ENCODE data around the gene ZNF354B. TPM values are rescaled to one million over a fixed set of nuclear protein-coding genes. Genes with fewer than 3 reads are reported as not detected.

ZNF354B gene
- total and polyA plus RNA-seq, 2 of the 13 experiments (the other 11 are each of a cell fraction or from before 2014, with no cell fraction given): 7.8 to 10.3 TPM

GRCh38 chr5:178895615-178896571 lies 36.1 kb downstream of the ZNF354B start, which contains the start of gene ZFP2 (continued):
- TF ChIP-seq RBM39 (IDR thresholded peaks at IDR 0.05; ENCODE audit: low read depth, low read length, poor library complexity, severe bottlenecking): no peak
- no peak for TF ChIP-seq ZFP62 (CRISPR knock-in tag; IDR thresholded peaks at IDR 0.05)
- TF ChIP-seq, protein P1, sequence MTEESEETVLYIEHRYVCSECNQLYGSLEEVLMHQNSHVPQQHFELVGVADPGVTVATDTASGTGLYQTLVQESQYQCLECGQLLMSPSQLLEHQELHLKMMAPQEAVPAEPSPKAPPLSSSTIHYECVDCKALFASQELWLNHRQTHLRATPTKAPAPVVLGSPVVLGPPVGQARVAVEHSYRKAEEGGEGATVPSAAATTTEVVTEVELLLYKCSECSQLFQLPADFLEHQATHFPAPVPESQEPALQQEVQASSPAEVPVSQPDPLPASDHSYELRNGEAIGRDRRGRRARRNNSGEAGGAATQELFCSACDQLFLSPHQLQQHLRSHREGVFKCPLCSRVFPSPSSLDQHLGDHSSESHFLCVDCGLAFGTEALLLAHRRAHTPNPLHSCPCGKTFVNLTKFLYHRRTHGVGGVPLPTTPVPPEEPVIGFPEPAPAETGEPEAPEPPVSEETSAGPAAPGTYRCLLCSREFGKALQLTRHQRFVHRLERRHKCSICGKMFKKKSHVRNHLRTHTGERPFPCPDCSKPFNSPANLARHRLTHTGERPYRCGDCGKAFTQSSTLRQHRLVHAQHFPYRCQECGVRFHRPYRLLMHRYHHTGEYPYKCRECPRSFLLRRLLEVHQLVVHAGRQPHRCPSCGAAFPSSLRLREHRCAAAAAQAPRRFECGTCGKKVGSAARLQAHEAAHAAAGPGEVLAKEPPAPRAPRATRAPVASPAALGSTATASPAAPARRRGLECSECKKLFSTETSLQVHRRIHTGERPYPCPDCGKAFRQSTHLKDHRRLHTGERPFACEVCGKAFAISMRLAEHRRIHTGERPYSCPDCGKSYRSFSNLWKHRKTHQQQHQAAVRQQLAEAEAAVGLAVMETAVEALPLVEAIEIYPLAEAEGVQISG (CRISPR knock-in tag; IDR thresholded peaks at IDR 0.05): peak; percentile 55; the same call in 1 of the 2 replicates
- no peak for TF ChIP-seq TBL1XR1 (IDR thresholded peaks at IDR 0.05; ENCODE audit: borderline replicate concordance, low read length, partially characterized antibody)
- TF ChIP-seq, protein P2, sequence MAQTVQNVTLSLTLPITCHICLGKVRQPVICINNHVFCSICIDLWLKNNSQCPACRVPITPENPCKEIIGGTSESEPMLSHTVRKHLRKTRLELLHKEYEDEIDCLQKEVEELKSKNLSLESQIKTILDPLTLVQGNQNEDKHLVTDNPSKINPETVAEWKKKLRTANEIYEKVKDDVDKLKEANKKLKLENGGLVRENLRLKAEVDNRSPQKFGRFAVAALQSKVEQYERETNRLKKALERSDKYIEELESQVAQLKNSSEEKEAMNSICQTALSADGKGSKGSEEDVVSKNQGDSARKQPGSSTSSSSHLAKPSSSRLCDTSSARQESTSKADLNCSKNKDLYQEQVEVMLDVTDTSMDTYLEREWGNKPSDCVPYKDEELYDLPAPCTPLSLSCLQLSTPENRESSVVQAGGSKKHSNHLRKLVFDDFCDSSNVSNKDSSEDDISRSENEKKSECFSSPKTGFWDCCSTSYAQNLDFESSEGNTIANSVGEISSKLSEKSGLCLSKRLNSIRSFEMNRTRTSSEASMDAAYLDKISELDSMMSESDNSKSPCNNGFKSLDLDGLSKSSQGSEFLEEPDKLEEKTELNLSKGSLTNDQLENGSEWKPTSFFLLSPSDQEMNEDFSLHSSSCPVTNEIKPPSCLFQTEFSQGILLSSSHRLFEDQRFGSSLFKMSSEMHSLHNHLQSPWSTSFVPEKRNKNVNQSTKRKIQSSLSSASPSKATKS (CRISPR knock-in tag; IDR thresholded peaks at IDR 0.05): no peak
- TF ChIP-seq MXD4 (CRISPR knock-in tag; IDR thresholded peaks at IDR 0.05): no peak
- TF ChIP-seq EHMT2 (IDR thresholded peaks at IDR 0.05; ENCODE audit: borderline replicate concordance, low read depth, low read length): no peak
- TF ChIP-seq RFX3 (CRISPR knock-in tag; IDR thresholded peaks at IDR 0.05): no peak
- TF ChIP-seq SMYD3 (CRISPR knock-in tag; IDR thresholded peaks at IDR 0.05): no peak
- TF ChIP-seq, protein P3, sequence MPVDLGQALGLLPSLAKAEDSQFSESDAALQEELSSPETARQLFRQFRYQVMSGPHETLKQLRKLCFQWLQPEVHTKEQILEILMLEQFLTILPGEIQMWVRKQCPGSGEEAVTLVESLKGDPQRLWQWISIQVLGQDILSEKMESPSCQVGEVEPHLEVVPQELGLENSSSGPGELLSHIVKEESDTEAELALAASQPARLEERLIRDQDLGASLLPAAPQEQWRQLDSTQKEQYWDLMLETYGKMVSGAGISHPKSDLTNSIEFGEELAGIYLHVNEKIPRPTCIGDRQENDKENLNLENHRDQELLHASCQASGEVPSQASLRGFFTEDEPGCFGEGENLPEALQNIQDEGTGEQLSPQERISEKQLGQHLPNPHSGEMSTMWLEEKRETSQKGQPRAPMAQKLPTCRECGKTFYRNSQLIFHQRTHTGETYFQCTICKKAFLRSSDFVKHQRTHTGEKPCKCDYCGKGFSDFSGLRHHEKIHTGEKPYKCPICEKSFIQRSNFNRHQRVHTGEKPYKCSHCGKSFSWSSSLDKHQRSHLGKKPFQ (CRISPR knock-in tag; IDR thresholded peaks at IDR 0.05; ENCODE audit: insufficient replicate concordance): no peak
- no peak for TF ChIP-seq SOX5 (CRISPR knock-in tag; IDR thresholded peaks at IDR 0.05; ENCODE audit: borderline replicate concordance)
- no peak for TF ChIP-seq E2F5 (CRISPR knock-in tag; conservative IDR thresholded peaks at IDR 0.05)
- TF ChIP-seq, protein P4, sequence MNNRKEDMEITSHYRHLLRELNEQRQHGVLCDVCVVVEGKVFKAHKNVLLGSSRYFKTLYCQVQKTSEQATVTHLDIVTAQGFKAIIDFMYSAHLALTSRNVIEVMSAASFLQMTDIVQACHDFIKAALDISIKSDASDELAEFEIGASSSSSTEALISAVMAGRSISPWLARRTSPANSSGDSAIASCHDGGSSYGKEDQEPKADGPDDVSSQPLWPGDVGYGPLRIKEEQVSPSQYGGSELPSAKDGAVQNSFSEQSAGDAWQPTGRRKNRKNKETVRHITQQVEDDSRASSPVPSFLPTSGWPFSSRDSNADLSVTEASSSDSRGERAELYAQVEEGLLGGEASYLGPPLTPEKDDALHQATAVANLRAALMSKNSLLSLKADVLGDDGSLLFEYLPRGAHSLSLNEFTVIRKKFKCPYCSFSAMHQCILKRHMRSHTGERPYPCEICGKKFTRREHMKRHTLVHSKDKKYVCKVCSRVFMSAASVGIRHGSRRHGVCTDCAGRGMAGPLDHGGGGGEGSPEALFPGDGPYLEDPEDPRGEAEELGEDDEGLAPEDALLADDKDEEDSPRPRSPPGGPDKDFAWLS (CRISPR knock-in tag; IDR thresholded peaks at IDR 0.05; ENCODE audit: borderline replicate concordance): no peak
- TF ChIP-seq NCOA1 (CRISPR knock-in tag; IDR thresholded peaks at IDR 0.05): no peak
- no peak for TF ChIP-seq FLYWCH1 (CRISPR knock-in tag; IDR thresholded peaks at IDR 0.05)
- TF ChIP-seq ZFP82 (CRISPR knock-in tag; IDR thresholded peaks at IDR 0.05; ENCODE audit: borderline replicate concordance): 0 out of 2 replicates have a peak, but pooled peaks have one; percentile 52
- TF ChIP-seq CENPT (CRISPR knock-in tag; IDR thresholded peaks at IDR 0.05; ENCODE audit: low read depth): no peak
- TF ChIP-seq POLR2A (IDR thresholded peaks at IDR 0.05; ENCODE audit: insufficient read depth in 1 of 2, low read depth in 2 of 2, low read length in 2 of 2): peak in 1 of 2 experiments; percentile 79; a peak in 2 of 4 replicates

Data from HepG2 (cell line).